GM12878 (cell line): ENCODE results near the gene EN1.

Experiments used
- CEBPZ ChIP-seq: fragments of 150-350 bp; IDR thresholded peaks from 2 replicates; pipeline ENCODE4 v1.6.1; 2016; ENCODE audit warnings: low read depth, low read length
- SP1 ChIP-seq: IDR thresholded peaks from one replicate; pipeline ENCODE4 v1.6.1; 2011; ENCODE audit warnings: low read depth, low read length

- TF ChIP-seq SP1 (no peak), CEBPZ (no peak)
Observed at GRCh38 chr2:118807668-118808428, 39.6 kb downstream of the EN1 start.
